Measurements from ENCODE around the gene OR14I1.

DNA sequence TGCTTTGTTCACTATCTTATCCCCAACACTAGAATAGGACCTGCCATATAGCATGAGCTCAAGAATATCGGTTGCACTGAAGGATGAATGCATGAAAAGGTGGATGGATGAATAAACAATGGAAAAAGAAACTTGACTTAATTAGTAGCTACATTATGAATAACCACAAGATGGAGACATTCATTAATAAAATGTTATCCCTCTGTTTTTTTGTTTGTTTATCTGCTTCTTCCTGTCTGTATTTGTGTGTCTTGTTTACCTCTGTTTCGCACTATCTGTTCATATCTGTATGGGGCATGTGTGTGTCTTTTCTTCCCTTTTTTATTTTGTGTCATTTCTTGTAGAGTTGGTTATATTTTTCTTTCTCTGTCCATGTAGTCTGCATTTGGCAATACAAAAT lies 1.1 kb upstream of the OR14I1 start:
- TF ChIP-seq, protein P1, sequence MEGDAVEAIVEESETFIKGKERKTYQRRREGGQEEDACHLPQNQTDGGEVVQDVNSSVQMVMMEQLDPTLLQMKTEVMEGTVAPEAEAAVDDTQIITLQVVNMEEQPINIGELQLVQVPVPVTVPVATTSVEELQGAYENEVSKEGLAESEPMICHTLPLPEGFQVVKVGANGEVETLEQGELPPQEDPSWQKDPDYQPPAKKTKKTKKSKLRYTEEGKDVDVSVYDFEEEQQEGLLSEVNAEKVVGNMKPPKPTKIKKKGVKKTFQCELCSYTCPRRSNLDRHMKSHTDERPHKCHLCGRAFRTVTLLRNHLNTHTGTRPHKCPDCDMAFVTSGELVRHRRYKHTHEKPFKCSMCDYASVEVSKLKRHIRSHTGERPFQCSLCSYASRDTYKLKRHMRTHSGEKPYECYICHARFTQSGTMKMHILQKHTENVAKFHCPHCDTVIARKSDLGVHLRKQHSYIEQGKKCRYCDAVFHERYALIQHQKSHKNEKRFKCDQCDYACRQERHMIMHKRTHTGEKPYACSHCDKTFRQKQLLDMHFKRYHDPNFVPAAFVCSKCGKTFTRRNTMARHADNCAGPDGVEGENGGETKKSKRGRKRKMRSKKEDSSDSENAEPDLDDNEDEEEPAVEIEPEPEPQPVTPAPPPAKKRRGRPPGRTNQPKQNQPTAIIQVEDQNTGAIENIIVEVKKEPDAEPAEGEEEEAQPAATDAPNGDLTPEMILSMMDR (IDR thresholded peaks at IDR 0.05), result no peak
- TF ChIP-seq EZH2phosphoT487 (IDR thresholded peaks at IDR 0.05), result no peak
